Adrenal gland (tissue), 12 donors: Measurements from ENCODE around the gene SKOR1. TPM values are rescaled to one million over a fixed set of nuclear protein-coding genes. Genes with fewer than 3 reads are reported as not detected.

Experiments
- DNase-seq, 7 donors: peaks; one replicate each; pipeline ENCODE4 v3.0.0-alpha.2; 2019 to 2020
- H3K27ac ChIP-seq, 5 donors: fragments of 200-600 bp; sonication (generic) in 4 of 5; 1 replicate in 3 of 5; 2 replicates in 2 of 5; pipeline versions ENCODE4 v1.5.1 to v1.8.0; 2016 to 2020; ENCODE audit warnings: mild to moderate bottlenecking in 1 of 5
- H3K27me3 ChIP-seq: fragments of 200-600 bp; 2 replicates; pipeline ENCODE4 v1.8.0; 2021
- H3K36me3 ChIP-seq, 2 donors: fragments of 200-600 bp; replicated peaks in 1 of 2; 1 replicate in 1 of 2; 2 replicates in 1 of 2; pipeline versions ENCODE4 v1.5.1 to v1.8.0; 2018 to 2022
- H3K4me1 ChIP-seq, 2 donors: fragments of 200-600 bp; replicated peaks in 1 of 2; 1 replicate in 1 of 2; 2 replicates in 1 of 2; pipeline versions ENCODE4 v1.5.1 to v1.8.0; 2018 to 2021
- H3K4me3 ChIP-seq, 4 donors: fragments of 200-600 bp; sonication (generic) in 3 of 4; one replicate each; pipeline ENCODE4 v1.5.1; 2016 to 2018
- H3K9me3 ChIP-seq, 3 donors: fragments of 200-600 bp; sonication (generic) in 1 of 3; replicated peaks in 1 of 3; 1 replicate in 2 of 3; 2 replicates in 1 of 3; pipeline versions ENCODE4 v1.5.1 to v1.8.0; 2016 to 2021
- CTCF ChIP-seq, 6 experiments: fragments of 450-650 bp in 4 of 6; fragments of 200-600 bp in 2 of 6; sonication (generic) in 1 of 6; IDR thresholded peaks; 1 replicate in 5 of 6; 2 replicates in 1 of 6; pipeline versions ENCODE4 v1.5.1 to v1.8.0; 2016 to 2021; ENCODE audit warnings: antibody characterized with exemption in 6 of 6, mild to moderate bottlenecking in 2 of 6, moderate library complexity in 1 of 6
- POLR2A ChIP-seq, 2 donors: fragments of 450-650 bp; IDR thresholded peaks; one replicate each; pipeline ENCODE4 v1.6.1; 2017; ENCODE audit warnings: antibody characterized with exemption in 2 of 2, mild to moderate bottlenecking in 2 of 2, moderate library complexity in 1 of 2
- WGBS, 4 donors: extraction: QIAGEN DNeasy Blood & Tissue Kit in 2 of 4; methylation state at CpG; one replicate each; pipeline versions ENCODE4 v1.1.5 to v1.1.7; 2013 to 2017; 5-methylcytosine and 5-hydroxymethylcytosine counted together
- intact Hi-C, 2 donors: fragments of 100-400 bp; cut with DNase I; formaldehyde crosslinking; loops; one replicate each; pipeline versions ENCODE4 v1.14.1 to v1.15.0; 2022 to 2023
- polyA plus RNA-seq, 3 donors: library from polyadenylated mRNA; stranded (reverse); fragments of 200-250 nt in 2 of 3; fragments of 350-450 nt in 1 of 3; fragmentation: Illumina TruSeq in 1 of 3; extraction: RNeasy Lipid Tissue Mini Kit (QIAGEN cat#74804) in 1 of 3; gene quantifications; one replicate each; pipeline ENCODE4 v1.2.3, GENCODE V29; 2013 to 2014
- total RNA-seq, 9 donors: library from RNA; depleted of rRNA in 4 of 9; stranded (reverse); fragments of >200 nt in 4 of 9; fragments of 120-200 nt in 1 of 9; fragmentation: NEBNext Ultra II Directional in 1 of 9; extraction: Animal tissue kit (Norgen Biotek cat#: 25700) in 1 of 9; gene quantifications; one replicate each; pipeline versions ENCODE4 v1.1.0 to v1.2.4, GENCODE V29; 2013 to 2023
- donor health status: healthy with polysubstance abuse.
- donor health status: Bipolar disorder and iron deficiency.
- donor health status: DM: yes; HTN: yes; CAD: no.
- donor health status: DM: no; HTN: no; CAD: no.
- donor health status: DM: no; HTN: no; CAD: no.
- donor health status: DM: yes; HTN: yes; CAD: no.

Gene SKOR1
- total and polyA plus RNA-seq, 12 donors = 0.17 to 1.3 (median 0.53) TPM; not detected in 1

GRCh38 chr15:67850336-67850735 lies 25.0 kb downstream of the SKOR1 start:
- TF ChIP-seq POLR2A (IDR thresholded peaks at IDR 0.05) = no peak
- no peak for TF ChIP-seq CTCF (IDR thresholded peaks at IDR 0.05)
- 35 to 44% (median 43%) methylated on average over 7 of the region's 7 CpGs for WGBS, 4 donors
- intact Hi-C loops = no loop called here
- H3K4me1 ChIP-seq = peaks cover 0 to 11% of the 10 kb centered on the region in 2 donors
- H3K27ac ChIP-seq = peak overlapping the region in 3 of 5 donors; percentile 39 to 70 (median 52)
- H3K4me3 ChIP-seq = no peak overlapping the region
- no peaks in the 10 kb centered on the region for H3K27me3 ChIP-seq
- no peaks in the 10 kb centered on the region for H3K36me3 ChIP-seq
- no peaks in the 10 kb centered on the region for H3K9me3 ChIP-seq
- DNase-seq = peak in 2 of 7 donors; percentile 12 to 33

- no peak overlapping the region for H3K4me3 ChIP-seq
- 31 to 49% (median 38%) methylated on average over 4 of the region's 4 CpGs for WGBS, 4 donors
- peaks cover 0 to 11% of the 10 kb centered on the region in 2 donors for H3K4me1 ChIP-seq
- H3K27ac ChIP-seq = peak overlapping the region in 3 of 5 donors; percentile 39 to 81 (median 70)
- no peaks in the 10 kb centered on the region for H3K9me3 ChIP-seq
- no peaks in the 10 kb centered on the region for H3K36me3 ChIP-seq
- peak in 6 of 7 donors; percentile 73 to 80 (median 76) for DNase-seq
- no peaks in the 10 kb centered on the region for H3K27me3 ChIP-seq
- intact Hi-C loops = no loop called here
- TF ChIP-seq POLR2A (IDR thresholded peaks at IDR 0.05) (no peak), CTCF (IDR thresholded peaks at IDR 0.05) (no peak)
Measured at GRCh38 chr15:67850994-67851571, 25.8 kb downstream of the SKOR1 start.

GRCh38 chr15:67852418-67852817 lies 27.1 kb downstream of the SKOR1 start:
- no peaks in the 10 kb centered on the region for H3K36me3 ChIP-seq
- H3K4me1 ChIP-seq = peaks cover 0 to 11% of the 10 kb centered on the region in 2 donors
- intact Hi-C loops = no loop called here
- no peak for TF ChIP-seq POLR2A (IDR thresholded peaks at IDR 0.05)
- TF ChIP-seq CTCF (IDR thresholded peaks at IDR 0.05) = no peak
- no peak overlapping the region for H3K4me3 ChIP-seq
- peak in 2 of 7 donors; percentile 5 to 21 for DNase-seq
- 82 to 93% (median 84%) methylated on average over 3 of the region's 3 CpGs for WGBS, 4 donors
- H3K27ac ChIP-seq = no peak overlapping the region
- no peaks in the 10 kb centered on the region for H3K27me3 ChIP-seq
- H3K9me3 ChIP-seq = no peaks in the 10 kb centered on the region

GRCh38 chr15:67853454-67853853 lies 28.1 kb downstream of the SKOR1 start:
- intact Hi-C loops = no loop called here
- peak in 1 of 7 donors; percentile 23 for DNase-seq
- Histone ChIP-seq H3K9me3 (no peaks in the 10 kb centered on the region), H3K4me1 (peaks cover 0 to 11% of the 10 kb centered on the region in 2 donors), H3K4me3 (no peak overlapping the region), H3K27ac (no peak overlapping the region), H3K27me3 (no peaks in the 10 kb centered on the region), H3K36me3 (no peaks in the 10 kb centered on the region)
- TF ChIP-seq POLR2A (IDR thresholded peaks at IDR 0.05) (no peak), CTCF (IDR thresholded peaks at IDR 0.05) (no peak)
- WGBS, 4 donors = 85 to 95% (median 88%) methylated on average over 3 of the region's 3 CpGs
